Trophoblast cell (in vitro differentiated cells and primary cell): ENCODE data around the gene RNH1.

Source experiments
- DNase-seq, 2 donors: peaks; one replicate each; pipeline ENCODE4 v3.0.0-alpha.2; 2016
- H2AFZ ChIP-seq: 2 replicates; pipeline ENCODE4 v1.6.1; 2013; ENCODE audit warnings: low read length, moderate library complexity, mild to moderate bottlenecking; ENCODE audit not compliant: insufficient read depth, poor library complexity
- H2AK5ac ChIP-seq: 2 replicates; pipeline ENCODE4 v1.6.1; 2013; ENCODE audit warnings: mild to moderate bottlenecking, low read length
- H2BK120ac ChIP-seq: 2 replicates; pipeline ENCODE4 v1.6.1; 2013; ENCODE audit warnings: low read length, mild to moderate bottlenecking, moderate library complexity; ENCODE audit not compliant: insufficient read depth, poor library complexity
- H2BK12ac ChIP-seq: 2 replicates; pipeline ENCODE4 v1.6.1; 2013; ENCODE audit warnings: mild to moderate bottlenecking, low read length, moderate library complexity
- H2BK5ac ChIP-seq: 2 replicates; pipeline ENCODE4 v1.6.1; 2013; ENCODE audit warnings: low read length, low read depth, moderate library complexity, mild to moderate bottlenecking; ENCODE audit not compliant: poor library complexity
- H3K14ac ChIP-seq: 2 replicates; pipeline ENCODE4 v1.6.1; 2013; ENCODE audit warnings: mild to moderate bottlenecking, low read length
- H3K18ac ChIP-seq: 2 replicates; pipeline ENCODE4 v1.6.1; 2013; ENCODE audit warnings: mild to moderate bottlenecking, low read length
- H3K23ac ChIP-seq: 2 replicates; pipeline ENCODE4 v1.6.1; 2013; ENCODE audit warnings: low read length
- H3K27ac ChIP-seq: 2 replicates; pipeline ENCODE4 v1.5.1; 2013; ENCODE audit warnings: low read depth, mild to moderate bottlenecking, inconsistent platforms, low read length, moderate library complexity
- H3K27me3 ChIP-seq: 2 replicates; pipeline ENCODE4 v1.6.1; 2013; ENCODE audit warnings: inconsistent platforms, mild to moderate bottlenecking, low read length, moderate library complexity; ENCODE audit not compliant: insufficient read depth
- H3K36me3 ChIP-seq, 2 experiments: 1 replicate in 1 of 2; 2 replicates in 1 of 2; pipeline ENCODE4 v1.6.1; 2013; ENCODE audit warnings: low read length in 2 of 2, mild to moderate bottlenecking in 2 of 2, moderate library complexity in 1 of 2; ENCODE audit not compliant: insufficient read depth in 2 of 2, control insufficient read depth in 1 of 2
- H3K4ac ChIP-seq: 2 replicates; pipeline ENCODE4 v1.6.1; 2013; ENCODE audit warnings: low read depth, mild to moderate bottlenecking, low read length, moderate library complexity
- H3K4me1 ChIP-seq, 2 experiments: 1 replicate in 1 of 2; 2 replicates in 1 of 2; pipeline ENCODE4 v1.6.1; 2013; ENCODE audit warnings: low read length in 2 of 2, mild to moderate bottlenecking in 2 of 2, moderate library complexity in 1 of 2; ENCODE audit not compliant: insufficient read depth in 2 of 2, control insufficient read depth in 1 of 2
- H3K4me2 ChIP-seq: 2 replicates; pipeline ENCODE4 v1.6.1; 2013; ENCODE audit warnings: inconsistent platforms, mild to moderate bottlenecking, low read length, moderate library complexity
- H3K4me3 ChIP-seq: 2 replicates; pipeline ENCODE4 v1.5.1; 2013; ENCODE audit warnings: mild to moderate bottlenecking, low read depth, low read length, inconsistent platforms
- H3K79me1 ChIP-seq: one replicate; pipeline ENCODE4 v1.6.1; 2013; ENCODE audit warnings: low read length
- H3K79me2 ChIP-seq: 2 replicates; pipeline ENCODE4 v1.6.1; 2013; ENCODE audit warnings: low read length, mild to moderate bottlenecking; ENCODE audit not compliant: control insufficient read depth, insufficient read depth, poor library complexity
- H3K9ac ChIP-seq: 2 replicates; pipeline ENCODE4 v1.6.1; 2013; ENCODE audit warnings: mild to moderate bottlenecking, low read length
- H3K9me3 ChIP-seq: 2 replicates; pipeline ENCODE4 v1.6.1; 2013; ENCODE audit warnings: low read depth, mild to moderate bottlenecking, control low read depth, inconsistent platforms, low read length; ENCODE audit not compliant: insufficient read depth
- H4K12ac ChIP-seq: 2 replicates; pipeline ENCODE4 v1.6.1; 2013; ENCODE audit warnings: low read depth, mild to moderate bottlenecking, low read length, moderate library complexity
- H4K8ac ChIP-seq: 2 replicates; pipeline ENCODE4 v1.6.1; 2013; ENCODE audit warnings: low read depth, mild to moderate bottlenecking, low read length, moderate library complexity
- H4K91ac ChIP-seq: one replicate; pipeline ENCODE4 v1.6.1; 2013; ENCODE audit warnings: low read depth, mild to moderate bottlenecking, low read length, moderate library complexity
- WGBS: extraction: QIAGEN DNeasy Blood & Tissue Kit; methylation state at CpG from one replicate; pipeline ENCODE4 v1.1.7; 2013; ENCODE audit warnings: missing lambda C conversion rate; ENCODE audit not compliant: insufficient read length, insufficient coverage; ENCODE audit errors: extremely low coverage; 5-methylcytosine and 5-hydroxymethylcytosine counted together

RNH1 gene

GRCh38 chr11:551131-551530 lies 44.1 kb upstream of the RNH1 start:
- Histone ChIP-seq H3K9me3 (no peaks in the 10 kb centered on the region), H3K4ac (no peak overlapping the region), H3K18ac (no peak overlapping the region), H3K4me1 (peaks cover 11% of the 10 kb centered on the region in 2 experiments), H2AFZ (no peak overlapping the region), H2BK5ac (no peak overlapping the region), H3K36me3 (no peaks in the 10 kb centered on the region), H3K27ac (no peak overlapping the region), H4K91ac (no peak overlapping the region), H4K8ac (no peak overlapping the region), H2BK120ac (no peak overlapping the region), H3K79me1 (peaks cover 3% of the 10 kb centered on the region), H3K4me3 (no peak overlapping the region), H3K9ac (no peak overlapping the region), H3K27me3 (peaks cover 9% of the 10 kb centered on the region), H2AK5ac (no peak overlapping the region), H2BK12ac (no peak overlapping the region), H3K14ac (no peak overlapping the region), H3K4me2 (no peak overlapping the region), H4K12ac (no peak overlapping the region), H3K79me2 (no peaks in the 10 kb centered on the region), H3K23ac (no peak overlapping the region)
- no CpG with 5 or more reads among the region's 16 CpGs for WGBS
- DNase-seq = no peak

DNA sequence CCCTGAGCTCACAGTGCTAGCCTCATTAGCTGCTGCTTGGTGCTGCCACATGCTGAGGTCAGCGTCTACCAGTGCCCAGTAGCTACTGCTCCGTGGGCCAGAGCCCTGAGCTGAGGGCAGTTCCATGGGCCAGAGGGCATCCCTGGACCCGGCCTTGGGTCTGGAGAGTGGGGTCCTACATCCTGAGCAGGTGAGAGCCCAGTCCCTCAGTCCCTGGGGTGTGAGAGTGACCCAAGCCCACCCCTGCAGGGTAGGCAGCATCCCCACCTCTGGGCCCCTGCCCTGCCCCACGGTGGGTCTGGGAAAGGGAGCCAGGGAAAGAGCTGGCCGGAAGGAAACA lies 43.7 kb upstream of the RNH1 start:
- no peak overlapping the region for H3K4ac ChIP-seq
- no peak for DNase-seq
- WGBS = no CpG with 5 or more reads among the region's 5 CpGs
- no peak overlapping the region for H4K8ac ChIP-seq
- no peak overlapping the region for H3K18ac ChIP-seq
- H3K79me1 ChIP-seq = peaks cover 3% of the 10 kb centered on the region
- no peak overlapping the region for H2BK120ac ChIP-seq
- no peak overlapping the region for H2AK5ac ChIP-seq
- no peak overlapping the region for H3K27ac ChIP-seq
- no peak overlapping the region for H3K4me2 ChIP-seq
- H3K14ac ChIP-seq = no peak overlapping the region
- H3K9me3 ChIP-seq = no peaks in the 10 kb centered on the region
- H3K79me2 ChIP-seq = no peaks in the 10 kb centered on the region
- no peaks in the 10 kb centered on the region for H3K36me3 ChIP-seq
- H3K4me1 ChIP-seq = peaks cover 10 to 11% of the 10 kb centered on the region in 2 experiments
- H2BK12ac ChIP-seq = no peak overlapping the region
- peaks cover 6% of the 10 kb centered on the region for H3K27me3 ChIP-seq
- no peak overlapping the region for H4K91ac ChIP-seq
- H3K4me3 ChIP-seq = no peak overlapping the region
- no peak overlapping the region for H2BK5ac ChIP-seq
- H3K9ac ChIP-seq = no peak overlapping the region
- no peak overlapping the region for H2AFZ ChIP-seq
- H3K23ac ChIP-seq = no peak overlapping the region
- no peak overlapping the region for H4K12ac ChIP-seq

- Histone ChIP-seq H3K79me2 (no peaks in the 10 kb centered on the region), H2AK5ac (no peak overlapping the region), H2BK120ac (no peak overlapping the region), H3K18ac (no peak overlapping the region), H2BK12ac (no peak overlapping the region), H3K9me3 (no peaks in the 10 kb centered on the region), H2BK5ac (no peak overlapping the region), H3K27me3 (peaks cover under 1% of the 10 kb centered on the region), H3K79me1 (peaks cover under 1% of the 10 kb centered on the region), H3K36me3 (no peaks in the 10 kb centered on the region), H3K4me3 (no peak overlapping the region), H3K23ac (no peak overlapping the region), H4K12ac (no peak overlapping the region), H3K4me2 (no peak overlapping the region), H3K14ac (no peak overlapping the region), H3K4me1 (peaks cover 9 to 11% of the 10 kb centered on the region in 2 experiments), H3K4ac (no peak overlapping the region), H3K27ac (no peak overlapping the region), H4K8ac (no peak overlapping the region), H4K91ac (no peak overlapping the region), H3K9ac (no peak overlapping the region), H2AFZ (no peak overlapping the region)
- WGBS = no CpG with 5 or more reads among the region's 25 CpGs
- DNase-seq = no peak
Observed at GRCh38 chr11:550021-550745, 43.1 kb upstream of the RNH1 start.

GRCh38 chr11:548700-549603 lies 41.9 kb upstream of the RNH1 start:
- no CpG with 5 or more reads among the region's 32 CpGs for WGBS
- H3K9me3 ChIP-seq = no peaks in the 10 kb centered on the region
- no peak overlapping the region for H3K4ac ChIP-seq
- no peak overlapping the region for H3K18ac ChIP-seq
- H3K4me2 ChIP-seq = no peak overlapping the region
- H4K8ac ChIP-seq = no peak overlapping the region
- H2AFZ ChIP-seq = no peak overlapping the region
- H3K36me3 ChIP-seq = no peaks in the 10 kb centered on the region
- peaks cover 7 to 8% of the 10 kb centered on the region in 2 experiments for H3K4me1 ChIP-seq
- no peaks in the 10 kb centered on the region for H3K27me3 ChIP-seq
- no peak overlapping the region for H3K4me3 ChIP-seq
- no peaks in the 10 kb centered on the region for H3K79me1 ChIP-seq
- DNase-seq = peak; percentile 65 to 70
- no peak overlapping the region for H2AK5ac ChIP-seq
- no peak overlapping the region for H3K14ac ChIP-seq
- no peak overlapping the region for H3K27ac ChIP-seq
- H3K23ac ChIP-seq = no peak overlapping the region
- H4K12ac ChIP-seq = no peak overlapping the region
- H4K91ac ChIP-seq = no peak overlapping the region
- no peaks in the 10 kb centered on the region for H3K79me2 ChIP-seq
- no peak overlapping the region for H2BK5ac ChIP-seq
- H3K9ac ChIP-seq = no peak overlapping the region
- H2BK12ac ChIP-seq = no peak overlapping the region
- H2BK120ac ChIP-seq = no peak overlapping the region
